Natural killer cell (primary cell): Measurements from ENCODE around the gene AP3D1. TPM values are rescaled to one million over a fixed set of nuclear protein-coding genes. Genes with fewer than 3 reads are reported as not detected.

Source experiments
- ATAC-seq, 3 donors: fragments of 150-1000 bp in 2 of 3; fragments of 200-7000 bp in 1 of 3; cut with Tn5 transposase; 1 replicate in 1 of 3; 2 replicates in 2 of 3; pipeline ENCODE4 v1.10.0; 2021; ENCODE audit warnings: mild to moderate bottlenecking in 2 of 3, moderate library complexity in 2 of 3
- DNase-seq, 2 donors: peaks; one replicate each; pipeline versions ENCODE4 v3.0.0 to v3.0.0-alpha.2; 2013 to 2021; ENCODE audit warnings: mixed read lengths in 1 of 2
- H3K27ac ChIP-seq: one replicate; pipeline ENCODE4 v1.5.1; 2013; ENCODE audit warnings: mild to moderate bottlenecking, low read length
- H3K27me3 ChIP-seq: one replicate; pipeline ENCODE4 v1.6.1; 2013; ENCODE audit warnings: low read length; ENCODE audit not compliant: control insufficient read depth, insufficient read depth
- H3K36me3 ChIP-seq: one replicate; pipeline ENCODE4 v1.6.1; 2013; ENCODE audit warnings: low read length; ENCODE audit not compliant: control insufficient read depth, insufficient read depth
- H3K4me1 ChIP-seq: one replicate; pipeline ENCODE4 v1.6.1; 2013; ENCODE audit warnings: low read length; ENCODE audit not compliant: control insufficient read depth, insufficient read depth
- H3K4me3 ChIP-seq: one replicate; pipeline ENCODE4 v1.5.1; 2013; ENCODE audit warnings: low read length
- H3K9me3 ChIP-seq: one replicate; pipeline ENCODE4 v1.6.1; 2013; ENCODE audit warnings: low read length; ENCODE audit not compliant: control insufficient read depth, insufficient read depth
- H3K27ac Mint-ChIP-seq, 2 donors: one replicate each; pipeline ENCODE4 v1.8.0; 2022; ENCODE audit warnings: mild to moderate bottlenecking in 2 of 2, mixed read lengths in 2 of 2, moderate library complexity in 1 of 2
- H3K27me3 Mint-ChIP-seq, 2 donors: one replicate each; pipeline ENCODE4 v1.8.0; 2022; ENCODE audit warnings: low read depth in 2 of 2, mixed read lengths in 2 of 2
- H3K36me3 Mint-ChIP-seq: one replicate; pipeline ENCODE4 v1.8.0; 2022; ENCODE audit warnings: mixed read lengths
- H3K4me1 Mint-ChIP-seq, 2 donors: one replicate each; pipeline ENCODE4 v1.8.0; 2022; ENCODE audit warnings: mixed read lengths in 2 of 2
- H3K4me3 Mint-ChIP-seq: one replicate; pipeline ENCODE4 v1.8.0; 2022; ENCODE audit warnings: mild to moderate bottlenecking, moderate library complexity, mixed read lengths
- H3K9me3 Mint-ChIP-seq, 2 donors: one replicate each; pipeline ENCODE4 v1.8.0; 2022; ENCODE audit warnings: mixed read lengths in 2 of 2
- CTCF ChIP-seq: fragments of 200-600 bp; IDR thresholded peaks from one replicate; pipeline ENCODE4 v1.8.0; 2022; ENCODE audit warnings: antibody characterized with exemption
- whole genome bisulfite sequencing: methylation state at CpG from one replicate; pipeline ENCODE4 v1.1.7; 2013; ENCODE audit warnings: missing lambda C conversion rate; ENCODE audit not compliant: insufficient coverage; 5-methylcytosine and 5-hydroxymethylcytosine counted together
- intact Hi-C: fragments of 100-400 bp; cut with micrococcal nuclease; formaldehyde crosslinking; loops from one replicate; pipeline ENCODE4 v1.14.2; 2022
- total RNA-seq, 4 donors: library from RNA; stranded (reverse); fragments of 120-200 nt in 1 of 4; gene quantifications; one replicate each; pipeline versions ENCODE4 v1.2.3 to v1.2.4, GENCODE V29; 2013 to 2022

The AP3D1 gene
- total RNA-seq, 3 donors from 2014 or later (not counting 1 experiment from before 2014, with no cell fraction given), result 74.6 to 93.1 (median 87.5) TPM

DNA sequence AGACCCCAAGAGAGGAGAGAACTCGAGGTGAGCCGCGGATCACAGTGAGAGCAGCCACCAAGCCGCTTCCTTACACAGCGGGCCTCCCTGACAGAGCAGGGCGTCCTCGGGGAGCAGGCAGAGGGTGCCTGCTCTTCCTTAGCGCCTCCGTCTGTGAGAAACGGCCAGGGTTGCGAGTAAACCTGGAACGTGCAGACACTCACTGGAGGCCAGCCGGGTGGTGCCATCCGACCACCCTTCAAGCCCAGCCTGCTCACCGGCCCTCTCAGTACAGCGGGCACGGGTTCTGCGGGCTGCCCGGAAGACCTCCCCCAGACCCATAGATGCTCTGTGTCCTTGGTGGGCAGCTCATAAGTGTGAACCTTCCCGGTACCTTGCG, 22.0 kb upstream of the AP3D1 start:
- intact Hi-C loops, result no loop called here
- Histone ChIP-seq H3K4me1 (peaks cover 43% of the 10 kb centered on the region), H3K4me3 (no peak overlapping the region), H3K27me3 (no peaks in the 10 kb centered on the region), H3K9me3 (no peaks in the 10 kb centered on the region), H3K36me3 (peaks cover 3% of the 10 kb centered on the region), H3K27ac (no peak overlapping the region)
- Mint-ChIP-seq H3K9me3 (no peaks in the 10 kb centered on the region), H3K4me1 (peaks cover 27 to 43% of the 10 kb centered on the region in 2 donors), H3K27me3 (no peaks in the 10 kb centered on the region), H3K4me3 (no peak overlapping the region), H3K36me3 (no peaks in the 10 kb centered on the region), H3K27ac (peak overlapping the region; percentile 18 to 98)
- TF ChIP-seq CTCF, result no peak
- no peak for ATAC-seq
- DNase-seq, result no peak
- 94% methylated on average over 21 of the region's 21 CpGs for WGBS

GRCh38 chr19:2171349-2172145, 20.2 kb upstream of the AP3D1 start:
- Histone ChIP-seq H3K36me3 (peaks cover 3% of the 10 kb centered on the region), H3K9me3 (no peaks in the 10 kb centered on the region), H3K27ac (peak overlapping the region; percentile 39), H3K27me3 (no peaks in the 10 kb centered on the region), H3K4me1 (peaks cover 61% of the 10 kb centered on the region), H3K4me3 (no peak overlapping the region)
- H3K4me3 Mint-ChIP-seq, result no peak overlapping the region
- peaks cover 42 to 51% of the 10 kb centered on the region in 2 donors for H3K4me1 Mint-ChIP-seq
- H3K27ac Mint-ChIP-seq, result peak overlapping the region; percentile 94 to 98
- peak; percentile 49 to 89 for DNase-seq
- no peak for TF ChIP-seq CTCF
- H3K9me3 Mint-ChIP-seq, result no peaks in the 10 kb centered on the region
- no peaks in the 10 kb centered on the region for H3K27me3 Mint-ChIP-seq
- 42% methylated on average over 27 of the region's 27 CpGs for WGBS
- ATAC-seq, result peak; percentile 27 to 45 (median 37)
- intact Hi-C loops, result no loop called here
- no peaks in the 10 kb centered on the region for H3K36me3 Mint-ChIP-seq

DNA sequence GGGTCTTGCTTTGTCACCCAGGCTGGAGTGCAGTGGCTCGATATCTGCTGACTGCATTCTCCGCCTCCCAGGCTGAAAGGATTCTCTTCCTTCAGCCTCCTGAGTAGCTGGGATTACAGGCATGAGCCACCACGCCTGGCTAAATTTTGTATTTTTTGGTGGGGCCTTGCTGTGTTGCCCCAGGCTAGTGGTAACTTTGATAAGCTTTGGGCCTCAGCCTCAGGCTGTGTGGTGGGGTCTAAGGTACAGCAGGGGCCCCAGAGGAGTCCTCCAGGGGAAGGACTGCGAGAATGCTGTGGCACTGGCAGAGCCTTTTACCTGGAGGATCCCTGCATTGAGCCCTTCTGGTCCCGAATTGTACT, 19.6 kb upstream of the AP3D1 start:
- Histone ChIP-seq H3K27me3 (no peaks in the 10 kb centered on the region), H3K27ac (peak overlapping the region; percentile 39), H3K4me1 (peaks cover 64% of the 10 kb centered on the region), H3K36me3 (peaks cover 3% of the 10 kb centered on the region), H3K4me3 (no peak overlapping the region), H3K9me3 (no peaks in the 10 kb centered on the region)
- no peak for TF ChIP-seq CTCF
- Mint-ChIP-seq H3K9me3 (no peaks in the 10 kb centered on the region), H3K36me3 (no peaks in the 10 kb centered on the region), H3K4me1 (peaks cover 43 to 50% of the 10 kb centered on the region in 2 donors), H3K4me3 (no peak overlapping the region), H3K27me3 (no peaks in the 10 kb centered on the region), H3K27ac (peak overlapping the region; percentile 94 to 98)
- no peak for ATAC-seq
- intact Hi-C loops, result no loop called here
- WGBS, result 77% methylated on average over 5 of the region's 5 CpGs
- DNase-seq, result no peak

- Histone ChIP-seq H3K4me3 (no peak overlapping the region), H3K4me1 (peaks cover 68% of the 10 kb centered on the region), H3K27me3 (no peaks in the 10 kb centered on the region), H3K9me3 (no peaks in the 10 kb centered on the region), H3K27ac (no peak overlapping the region), H3K36me3 (peaks cover 3% of the 10 kb centered on the region)
- Mint-ChIP-seq H3K27ac (peak overlapping the region; percentile 94 to 98), H3K4me1 (peaks cover 43 to 57% of the 10 kb centered on the region in 2 donors), H3K4me3 (no peak overlapping the region), H3K36me3 (no peaks in the 10 kb centered on the region), H3K9me3 (no peaks in the 10 kb centered on the region), H3K27me3 (no peaks in the 10 kb centered on the region)
- WGBS, result 95% methylated on average over 12 of the region's 12 CpGs
- ATAC-seq, result no peak
- TF ChIP-seq CTCF, result no peak
- no peak for DNase-seq
- intact Hi-C loops, result no loop called here
Observed at GRCh38 chr19:2170219-2170618, 18.9 kb upstream of the AP3D1 start.
